CD4-positive, alpha-beta memory T cell (primary cell): ENCODE data around the gene PBX3. TPM values are rescaled to one million over a fixed set of nuclear protein-coding genes. Genes with fewer than 3 reads are reported as not detected.

Experiments
- CTCF ChIA-PET: fragments of 350-600 bp; sonication (Branson Sonifier 250); formaldehyde crosslinking; loops from one replicate; lab custom pipeline; 2021; ENCODE audit warnings: inconsistent platforms; ENCODE audit not compliant: partially characterized antibody; lab: Charles Lee
- POLR2A ChIA-PET: fragments of 350-600 bp; sonication (Branson Sonifier 250); formaldehyde crosslinking; loops from one replicate; lab custom pipeline; 2021; ENCODE audit not compliant: partially characterized antibody; lab: Charles Lee
- DNase-seq, 5 donors: peaks; one replicate each; pipeline versions ENCODE4 v3.0.0 to v3.0.0-alpha.2; 2020 to 2022; ENCODE audit warnings: mixed read lengths in 1 of 5
- H3K27ac ChIP-seq: one replicate; pipeline ENCODE4 v1.7.0; 2013; ENCODE audit warnings: low read depth, low read length
- H3K27me3 ChIP-seq: 2 replicates; pipeline ENCODE4 v1.7.0; 2013; ENCODE audit warnings: mild to moderate bottlenecking, low read length, moderate library complexity; ENCODE audit not compliant: insufficient read depth
- H3K36me3 ChIP-seq: 2 replicates; pipeline ENCODE4 v1.7.0; 2013; ENCODE audit warnings: mild to moderate bottlenecking, low read length, moderate library complexity; ENCODE audit not compliant: insufficient read depth
- H3K4me1 ChIP-seq: 2 replicates; pipeline ENCODE4 v1.7.0; 2013; ENCODE audit warnings: mild to moderate bottlenecking, low read length, moderate library complexity; ENCODE audit not compliant: insufficient read depth
- H3K4me3 ChIP-seq, 2 donors: one replicate each; pipeline ENCODE4 v1.7.0; 2013; ENCODE audit warnings: low read length in 2 of 2, mild to moderate bottlenecking in 1 of 2
- H3K9me3 ChIP-seq, 2 donors: one replicate each; pipeline ENCODE4 v1.7.0; 2013; ENCODE audit warnings: low read length in 2 of 2, control low read depth in 1 of 2; ENCODE audit not compliant: control insufficient read depth in 1 of 2
- H3K27ac Mint-ChIP-seq, 7 donors: one replicate each; pipeline ENCODE4 v1.8.0; 2020 to 2021; ENCODE audit warnings: mixed read lengths in 7 of 7, mild to moderate bottlenecking in 6 of 7, inconsistent platforms in 3 of 7, moderate library complexity in 3 of 7
- H3K27me3 Mint-ChIP-seq, 2 donors: one replicate each; pipeline ENCODE4 v1.8.0; 2020 to 2021; ENCODE audit warnings: mixed read lengths in 2 of 2
- H3K36me3 Mint-ChIP-seq, 2 donors: one replicate each; pipeline ENCODE4 v1.8.0; 2020 to 2021; ENCODE audit warnings: mixed read lengths in 2 of 2, inconsistent platforms in 1 of 2, mild to moderate bottlenecking in 1 of 2
- H3K4me1 Mint-ChIP-seq, 4 donors: one replicate each; pipeline ENCODE4 v1.8.0; 2020 to 2021; ENCODE audit warnings: mixed read lengths in 4 of 4, mild to moderate bottlenecking in 1 of 4
- H3K4me3 Mint-ChIP-seq, 8 donors: one replicate each; pipeline ENCODE4 v1.8.0; 2020 to 2021; ENCODE audit warnings: mixed read lengths in 8 of 8, mild to moderate bottlenecking in 7 of 8, moderate library complexity in 6 of 8, inconsistent platforms in 3 of 8
- H3K9me3 Mint-ChIP-seq, 8 donors: one replicate each; pipeline ENCODE4 v1.8.0; 2020 to 2021; ENCODE audit warnings: mixed read lengths in 8 of 8, mild to moderate bottlenecking in 5 of 8, inconsistent platforms in 3 of 8, moderate library complexity in 1 of 8
- intact Hi-C: fragments of 100-400 bp; cut with micrococcal nuclease; formaldehyde crosslinking; loops from one replicate; pipeline ENCODE4 v1.15.1; 2023
- polyA plus RNA-seq, 2 donors: library from polyadenylated mRNA; unstranded; fragments of 300-500 nt; fragmentation: Illumina TruSeq; gene quantifications; one replicate each; pipeline ENCODE4 v1.2.3, GENCODE V29; 2021
- total RNA-seq, 2 experiments: library from RNA; stranded (reverse); gene quantifications; one replicate each; pipeline ENCODE4 v1.2.3, GENCODE V29; 2021

PBX3 gene
- total and polyA plus RNA-seq, 4 experiments from 2014 or later, result 2.2 to 17.0 (median 10.4) TPM

DNA sequence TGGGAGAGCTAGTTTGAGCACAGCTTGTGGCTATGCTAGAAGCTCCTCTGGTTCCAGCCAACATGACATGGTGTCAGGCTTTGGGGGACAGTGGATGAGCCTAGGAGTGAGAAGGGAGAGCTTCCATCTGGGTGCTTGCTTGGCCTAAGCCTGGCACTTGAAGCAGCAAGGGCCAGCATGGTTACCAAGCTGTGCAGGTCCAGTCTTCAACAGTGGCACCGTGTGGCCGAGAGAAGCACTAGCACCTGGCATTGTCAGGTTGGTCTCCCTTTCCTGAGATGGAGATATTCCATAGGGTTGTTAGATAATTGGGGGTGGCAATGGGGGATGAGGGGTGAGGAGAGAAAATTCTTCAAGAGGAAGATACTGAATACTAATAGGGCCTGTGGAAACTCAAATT, 261.9 kb downstream of the PBX3 start:
- no peak overlapping the region for H3K4me3 ChIP-seq
- H3K27ac Mint-ChIP-seq, result no peak overlapping the region
- H3K4me1 Mint-ChIP-seq, result no peaks in the 10 kb centered on the region
- DNase-seq, result no peak
- H3K9me3 Mint-ChIP-seq, result peaks cover 7 to 45% (median 35%) of the 10 kb centered on the region in 8 donors
- peaks cover 0 to 10% of the 10 kb centered on the region in 2 donors for H3K9me3 ChIP-seq
- peaks cover 0 to 12% of the 10 kb centered on the region in 2 donors for H3K36me3 Mint-ChIP-seq
- no peaks in the 10 kb centered on the region for H3K27me3 ChIP-seq
- POLR2A ChIA-PET, result no interaction called here
- CTCF ChIA-PET, result no interaction called here
- no peaks in the 10 kb centered on the region for H3K4me1 ChIP-seq
- no peak overlapping the region for H3K4me3 Mint-ChIP-seq
- H3K27ac ChIP-seq, result no peak overlapping the region
- peaks cover 0 to 5% of the 10 kb centered on the region in 2 donors for H3K27me3 Mint-ChIP-seq
- H3K36me3 ChIP-seq, result no peaks in the 10 kb centered on the region
- intact Hi-C loops, result no loop called here

DNA sequence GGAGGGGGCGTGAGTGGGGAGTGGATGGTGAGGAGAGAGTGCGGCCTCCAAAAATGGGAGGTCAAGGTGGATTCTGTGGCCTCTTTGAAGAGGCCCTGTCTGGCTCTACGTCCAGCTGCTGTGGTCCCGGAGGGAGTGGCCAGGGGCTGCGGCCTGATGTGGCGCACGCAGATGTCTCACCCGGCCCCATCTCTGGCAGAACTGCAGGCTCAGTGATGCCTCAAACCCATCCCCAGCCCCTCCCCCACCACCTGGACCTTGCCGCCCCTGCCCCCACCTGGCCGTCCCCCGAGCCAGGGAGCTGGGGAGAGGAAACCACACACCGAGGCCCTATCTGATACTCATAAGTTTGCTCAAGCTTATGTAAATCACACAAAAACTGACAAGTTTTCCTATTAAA, 267.6 kb downstream of the PBX3 start:
- ChIA-PET CTCF (no interaction called here), POLR2A (no interaction called here)
- no peak for DNase-seq
- no peak overlapping the region for H3K27ac ChIP-seq
- no peaks in the 10 kb centered on the region for H3K4me1 ChIP-seq
- H3K27me3 ChIP-seq, result no peaks in the 10 kb centered on the region
- Mint-ChIP-seq H3K36me3 (peaks cover 0 to 3% of the 10 kb centered on the region in 2 donors), H3K4me3 (no peak overlapping the region), H3K4me1 (no peaks in the 10 kb centered on the region), H3K9me3 (peaks cover 0 to 15% (median 8%) of the 10 kb centered on the region in 8 donors), H3K27me3 (peaks cover 0 to 6% of the 10 kb centered on the region in 2 donors), H3K27ac (no peak overlapping the region)
- intact Hi-C loops, result no loop called here
- no peak overlapping the region for H3K4me3 ChIP-seq
- no peaks in the 10 kb centered on the region for H3K9me3 ChIP-seq
- no peaks in the 10 kb centered on the region for H3K36me3 ChIP-seq

DNA sequence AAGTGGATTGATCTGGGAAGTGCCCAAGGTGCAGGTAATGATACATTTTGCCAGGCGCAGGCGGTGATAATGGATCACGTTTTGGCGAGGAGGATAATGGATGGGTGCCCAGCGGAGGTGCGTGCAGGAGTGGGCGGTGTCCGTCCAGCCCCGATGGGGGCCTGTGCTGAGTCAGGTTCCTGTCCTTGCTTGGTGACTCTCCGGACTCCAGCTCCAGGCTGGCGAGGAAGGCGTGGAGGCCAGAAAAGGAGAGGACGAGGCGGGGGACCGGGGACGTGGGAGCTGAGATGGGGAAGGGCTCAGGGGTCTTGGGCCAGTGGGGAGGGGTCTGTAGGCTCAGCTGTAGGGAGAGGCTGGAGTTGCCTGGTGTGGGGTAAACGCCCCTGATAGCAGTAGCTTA, 268.3 kb downstream of the PBX3 start:
- H3K4me1 ChIP-seq, result no peaks in the 10 kb centered on the region
- H3K9me3 ChIP-seq, result no peaks in the 10 kb centered on the region
- no peaks in the 10 kb centered on the region for H3K27me3 ChIP-seq
- Mint-ChIP-seq H3K27me3 (peaks cover 0 to 6% of the 10 kb centered on the region in 2 donors), H3K27ac (no peak overlapping the region), H3K4me3 (no peak overlapping the region), H3K9me3 (peaks cover 0 to 8% (median 2%) of the 10 kb centered on the region in 8 donors), H3K4me1 (no peaks in the 10 kb centered on the region), H3K36me3 (no peaks in the 10 kb centered on the region)
- no peak overlapping the region for H3K4me3 ChIP-seq
- POLR2A ChIA-PET, result no interaction called here
- H3K36me3 ChIP-seq, result no peaks in the 10 kb centered on the region
- intact Hi-C loops, result no loop called here
- H3K27ac ChIP-seq, result no peak overlapping the region
- CTCF ChIA-PET, result no interaction called here
- no peak for DNase-seq

DNA sequence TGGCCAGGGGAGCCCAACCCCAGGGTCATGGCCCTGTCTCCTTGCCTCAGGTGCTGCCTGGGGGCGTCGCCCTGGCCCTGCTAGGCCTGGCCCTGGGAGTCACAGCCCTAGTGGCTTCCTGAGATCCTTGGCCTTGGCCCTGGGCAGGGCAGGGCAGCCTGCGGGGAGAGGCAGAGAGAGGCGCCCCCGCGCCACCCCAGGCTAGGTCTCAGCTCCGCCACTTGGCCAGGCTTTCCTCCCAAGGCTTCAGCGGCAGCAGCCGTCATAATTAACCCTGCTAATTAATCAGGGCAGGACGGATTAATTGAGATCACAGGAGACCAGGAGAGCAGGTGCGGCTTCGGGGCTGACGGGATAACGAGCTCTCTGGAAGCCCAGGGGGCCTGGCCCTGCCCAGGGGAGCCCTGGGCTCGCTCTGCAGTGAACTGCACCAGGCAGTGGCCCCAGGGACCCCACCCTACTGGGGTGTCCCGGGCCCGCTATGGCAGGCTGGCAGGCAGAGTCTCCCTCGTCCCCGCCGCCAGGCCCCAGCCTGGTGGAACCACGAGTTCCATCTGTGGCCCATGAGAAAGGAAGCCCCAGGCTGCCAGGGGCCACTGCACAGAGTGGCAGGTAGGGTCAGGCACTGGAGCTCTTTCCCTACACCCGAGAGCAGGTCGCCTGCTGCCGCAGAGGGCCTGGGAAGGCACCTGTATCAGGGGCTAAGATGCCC, 269.6 kb downstream of the PBX3 start:
- H3K4me3 ChIP-seq, result no peak overlapping the region
- CTCF ChIA-PET, result no interaction called here
- H3K27ac ChIP-seq, result no peak overlapping the region
- no peaks in the 10 kb centered on the region for H3K36me3 ChIP-seq
- Mint-ChIP-seq H3K27ac (no peak overlapping the region), H3K27me3 (peaks cover 0 to 8% of the 10 kb centered on the region in 2 donors), H3K4me3 (no peak overlapping the region), H3K9me3 (peaks cover 0 to 2% (median 0%) of the 10 kb centered on the region in 8 donors), H3K4me1 (no peaks in the 10 kb centered on the region), H3K36me3 (no peaks in the 10 kb centered on the region)
- H3K27me3 ChIP-seq, result no peaks in the 10 kb centered on the region
- no peak for DNase-seq
- intact Hi-C loops, result no loop called here
- H3K9me3 ChIP-seq, result no peaks in the 10 kb centered on the region
- no peaks in the 10 kb centered on the region for H3K4me1 ChIP-seq
- POLR2A ChIA-PET, result no interaction called here

Other genes with a start within 250 kb of the PBX3 start
- gene MAPKAP1, start 40.2 kb upstream of the PBX3 start, total RNA-seq, result 10 to 100 TPM; 51.6 to 55.6 TPM
- gene MAPKAP1, start 40.2 kb upstream of the PBX3 start, polyA plus RNA-seq, result 10 to 100 TPM; 56.1 to 59.1 TPM